Measurements from ENCODE around the gene RAD23A.

- TF ChIP-seq, protein P1, sequence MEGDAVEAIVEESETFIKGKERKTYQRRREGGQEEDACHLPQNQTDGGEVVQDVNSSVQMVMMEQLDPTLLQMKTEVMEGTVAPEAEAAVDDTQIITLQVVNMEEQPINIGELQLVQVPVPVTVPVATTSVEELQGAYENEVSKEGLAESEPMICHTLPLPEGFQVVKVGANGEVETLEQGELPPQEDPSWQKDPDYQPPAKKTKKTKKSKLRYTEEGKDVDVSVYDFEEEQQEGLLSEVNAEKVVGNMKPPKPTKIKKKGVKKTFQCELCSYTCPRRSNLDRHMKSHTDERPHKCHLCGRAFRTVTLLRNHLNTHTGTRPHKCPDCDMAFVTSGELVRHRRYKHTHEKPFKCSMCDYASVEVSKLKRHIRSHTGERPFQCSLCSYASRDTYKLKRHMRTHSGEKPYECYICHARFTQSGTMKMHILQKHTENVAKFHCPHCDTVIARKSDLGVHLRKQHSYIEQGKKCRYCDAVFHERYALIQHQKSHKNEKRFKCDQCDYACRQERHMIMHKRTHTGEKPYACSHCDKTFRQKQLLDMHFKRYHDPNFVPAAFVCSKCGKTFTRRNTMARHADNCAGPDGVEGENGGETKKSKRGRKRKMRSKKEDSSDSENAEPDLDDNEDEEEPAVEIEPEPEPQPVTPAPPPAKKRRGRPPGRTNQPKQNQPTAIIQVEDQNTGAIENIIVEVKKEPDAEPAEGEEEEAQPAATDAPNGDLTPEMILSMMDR (conservative IDR thresholded peaks at IDR 0.05 in 1 of 2, IDR thresholded peaks at IDR 0.05 in 1 of 2; ENCODE audit: extremely low read depth in 1 of 2, insufficient read depth in 1 of 2, low read depth in 1 of 2, low read length in 2 of 2): no peak
- TF ChIP-seq EZH2 (IDR thresholded peaks at IDR 0.05; ENCODE audit: borderline replicate concordance, low read length): no peak
These were observed 45.6 kb downstream of the RAD23A start for GRCh38 chr19:12991296-12991695.

Data from mammary epithelial cell (primary cell).